Neural crest cell (in vitro differentiated cells): ENCODE results near the gene MICAL2. TPM values are rescaled to one million over a fixed set of nuclear protein-coding genes. Genes with fewer than 3 reads are reported as not detected.

ENCODE experiments used
- DNase-seq: peaks from one replicate; pipeline ENCODE4 v3.0.0; 2021; ENCODE audit warnings: low read depth, mixed read lengths, low spot score
- H3K27ac Mint-ChIP-seq: one replicate; pipeline ENCODE4 v1.8.0; 2021; ENCODE audit warnings: mild to moderate bottlenecking, mixed read lengths; ENCODE audit not compliant: unreplicated experiment
- H3K27me3 Mint-ChIP-seq: 2 replicates; pipeline ENCODE4 v1.8.0; 2021; ENCODE audit warnings: low read depth, mild to moderate bottlenecking, mixed read lengths
- H3K36me3 Mint-ChIP-seq: 2 replicates; pipeline ENCODE4 v1.8.0; 2021; ENCODE audit warnings: low read depth, mild to moderate bottlenecking, mixed read lengths
- H3K4me1 Mint-ChIP-seq: 2 replicates; pipeline ENCODE4 v1.8.0; 2021; ENCODE audit warnings: mixed read lengths
- H3K4me3 Mint-ChIP-seq: one replicate; pipeline ENCODE4 v1.8.0; 2021; ENCODE audit warnings: mild to moderate bottlenecking, mixed read lengths
- H3K9me3 Mint-ChIP-seq: 2 replicates; pipeline ENCODE4 v1.8.0; 2021; ENCODE audit warnings: mixed read lengths
- CTCF ChIP-seq: fragments of 200-600 bp; sonication (generic); conservative IDR thresholded peaks from 2 replicates; pipeline ENCODE4 v1.5.0; 2021; ENCODE audit warnings: antibody characterized with exemption, mild to moderate bottlenecking
- total RNA-seq: library from RNA; stranded (reverse); gene quantifications from 2 replicates; pipeline ENCODE4 v1.2.1, GENCODE V29; 2021

Gene MICAL2
- total RNA-seq, 1 donor from 2014 or later, result 1.1 TPM

- H3K36me3 Mint-ChIP-seq, result no peaks in the 10 kb centered on the region
- peaks cover 28% of the 10 kb centered on the region for H3K4me1 Mint-ChIP-seq
- no peaks in the 10 kb centered on the region for H3K9me3 Mint-ChIP-seq
- peak overlapping the region; percentile 12 for H3K27ac Mint-ChIP-seq
- TF ChIP-seq CTCF, result no peak
- DNase-seq, result no peak
- no peaks in the 10 kb centered on the region for H3K27me3 Mint-ChIP-seq
- no peak overlapping the region for H3K4me3 Mint-ChIP-seq
These were observed 139.3 kb downstream of the MICAL2 start for GRCh38 chr11:12249590-12250260.

GRCh38 chr11:12251666-12252560, 141.5 kb downstream of the MICAL2 start:
- DNase-seq, result no peak
- H3K36me3 Mint-ChIP-seq, result no peaks in the 10 kb centered on the region
- TF ChIP-seq CTCF, result no peak
- no peaks in the 10 kb centered on the region for H3K9me3 Mint-ChIP-seq
- H3K27me3 Mint-ChIP-seq, result no peaks in the 10 kb centered on the region
- no peak overlapping the region for H3K27ac Mint-ChIP-seq
- no peak overlapping the region for H3K4me3 Mint-ChIP-seq
- H3K4me1 Mint-ChIP-seq, result peaks cover 28% of the 10 kb centered on the region

- Mint-ChIP-seq H3K4me3 (no peak overlapping the region), H3K4me1 (peaks cover 17% of the 10 kb centered on the region), H3K27ac (no peak overlapping the region), H3K36me3 (no peaks in the 10 kb centered on the region), H3K9me3 (no peaks in the 10 kb centered on the region), H3K27me3 (no peaks in the 10 kb centered on the region)
- TF ChIP-seq CTCF, result no peak
- no peak for DNase-seq
These were observed 143.5 kb downstream of the MICAL2 start for GRCh38 chr11:12253843-12254281.

DNA sequence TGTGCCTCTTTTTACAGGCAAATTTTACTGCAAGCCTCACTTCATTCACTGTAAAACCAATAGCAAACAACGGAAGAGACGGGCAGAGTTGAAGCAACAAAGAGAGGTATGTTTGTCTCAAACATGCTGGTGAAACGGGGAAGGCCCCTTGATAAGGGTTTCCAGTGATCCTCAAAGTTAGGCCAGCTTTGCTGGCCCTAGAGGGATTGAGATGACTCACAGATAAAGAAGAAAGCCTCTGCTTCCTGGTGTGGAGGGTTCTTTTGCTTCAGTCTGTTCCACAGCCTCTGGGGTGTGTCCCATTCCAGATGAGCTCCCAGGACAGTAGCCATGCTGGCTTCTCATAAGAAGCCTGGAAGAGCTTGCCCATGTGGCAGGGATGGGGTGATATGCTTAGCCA, 148.1 kb downstream of the MICAL2 start:
- H3K4me1 Mint-ChIP-seq, result no peaks in the 10 kb centered on the region
- H3K27me3 Mint-ChIP-seq, result no peaks in the 10 kb centered on the region
- DNase-seq, result no peak
- no peaks in the 10 kb centered on the region for H3K9me3 Mint-ChIP-seq
- H3K4me3 Mint-ChIP-seq, result no peak overlapping the region
- H3K36me3 Mint-ChIP-seq, result no peaks in the 10 kb centered on the region
- TF ChIP-seq CTCF, result no peak
- no peak overlapping the region for H3K27ac Mint-ChIP-seq

GRCh38 chr11:12259956-12260355, 149.6 kb downstream of the MICAL2 start:
- Mint-ChIP-seq H3K9me3 (no peaks in the 10 kb centered on the region), H3K27ac (no peak overlapping the region), H3K4me1 (no peaks in the 10 kb centered on the region), H3K4me3 (no peak overlapping the region), H3K27me3 (no peaks in the 10 kb centered on the region), H3K36me3 (no peaks in the 10 kb centered on the region)
- DNase-seq, result no peak
- no peak for TF ChIP-seq CTCF
